Heart right ventricle (tissue), 16 donors: ENCODE data around the gene FABP3. TPM values are rescaled to one million over a fixed set of nuclear protein-coding genes. Genes with fewer than 3 reads are reported as not detected.

Experiments used
- ATAC-seq, 8 donors: fragments of 200-7000 bp; cut with Tn5 transposase; one replicate each; pipeline ENCODE4 v1.9.1; 2020; ENCODE audit warnings: mild to moderate bottlenecking in 8 of 8, moderate library complexity in 8 of 8, moderate number of reproducible peaks in 1 of 8
- DNase-seq, 2 donors: peaks; one replicate each; pipeline ENCODE4 v3.0.0-alpha.2; 2020
- H3K27ac ChIP-seq, 10 donors: fragments of 200-600 bp; sonication (generic) in 2 of 10; one replicate each; pipeline versions ENCODE4 v1.5.0 to v1.8.0; 2020 to 2022; ENCODE audit warnings: mild to moderate bottlenecking in 3 of 10
- H3K27me3 ChIP-seq, 7 donors: fragments of 200-600 bp; one replicate each; pipeline ENCODE4 v1.8.0; 2021 to 2022; ENCODE audit warnings: mild to moderate bottlenecking in 2 of 7
- H3K36me3 ChIP-seq, 9 donors: fragments of 200-600 bp; sonication (generic) in 1 of 9; one replicate each; pipeline versions ENCODE4 v1.5.0 to v1.8.0; 2020 to 2022; ENCODE audit warnings: mild to moderate bottlenecking in 2 of 9
- H3K4me1 ChIP-seq, 9 donors: fragments of 200-600 bp; sonication (generic) in 1 of 9; one replicate each; pipeline versions ENCODE4 v1.5.0 to v1.8.0; 2020 to 2022; ENCODE audit warnings: mild to moderate bottlenecking in 4 of 9
- H3K4me3 ChIP-seq, 10 donors: fragments of 200-600 bp; sonication (generic) in 2 of 10; one replicate each; pipeline versions ENCODE4 v1.5.0 to v1.8.0; 2020 to 2022; ENCODE audit warnings: mild to moderate bottlenecking in 7 of 10, moderate library complexity in 2 of 10
- H3K9me3 ChIP-seq, 11 donors: fragments of 200-600 bp in 10 of 11; sonication (generic) in 2 of 11; one replicate each; pipeline versions ENCODE4 v1.5.0 to v1.8.0; 2013 to 2022; ENCODE audit warnings: mild to moderate bottlenecking in 2 of 11, control low read depth in 1 of 11, moderate library complexity in 1 of 11
- CTCF ChIP-seq, 9 donors: fragments of 200-600 bp; sonication (generic) in 2 of 9; IDR thresholded peaks; one replicate each; pipeline versions ENCODE4 v1.5.0 to v1.8.0; 2021 to 2022; ENCODE audit warnings: antibody characterized with exemption in 9 of 9, mild to moderate bottlenecking in 5 of 9, moderate library complexity in 1 of 9
- WGBS, 2 donors: extraction: QIAGEN DNeasy Blood & Tissue Kit; methylation state at CpG; one replicate each; pipeline ENCODE4 v1.1.7; 2013; ENCODE audit warnings: inconsistent platforms in 1 of 2; 5-methylcytosine and 5-hydroxymethylcytosine counted together
- intact Hi-C, 10 donors: fragments of 100-400 bp; cut with DNase I; formaldehyde crosslinking; loops; one replicate each; pipeline versions ENCODE4 v1.11.1 to v1.14.2; 2022
- polyA plus RNA-seq, 2 donors: library from polyadenylated mRNA; stranded (reverse); fragments of 200-250 nt; gene quantifications; one replicate each; pipeline ENCODE4 v1.2.3, GENCODE V29; 2013
- total RNA-seq, 10 donors: library from RNA; stranded (reverse); fragmentation: NEBNext Ultra II Directional in 3 of 10; extraction: Animal tissue kit (Norgen Biotek cat#: 25700) in 3 of 10; gene quantifications; one replicate each; pipeline versions ENCODE4 v1.2.1 to v1.2.4, GENCODE V29; 2021 to 2023
- donor health status: Arrhythmogenic right ventricular cardiomyopathy.
- donor health status: ischemic (EF 13 %, LVEDD 7.1; RV severe dilation, severe dysfunction).
- donor health status: healthy with polysubstance abuse.
- donor health status: DM: no; HTN: yes; CAD: no.
- donor health status: DM: no; HTN: no; CAD: no.
- donor health status: ischemic (EF 25% LVEDD 6.9; RV normal size, moderate dysfunction).
- donor health status: ischemic (EF 25% LVEDD 5.7; RV mildly dilated, moderate dysfunction).
- donor health status: healthy.
- donor health status: DM: yes; HTN: yes; CAD: no.
- donor health status: Ischemic cardiomyopathy.
- donor health status: ischemic (EF 35%, LVEDD 5.7; RV mildly dilated, moderate dysfunction).
- donor health status: nonischemic (EF 11% LVEDD 7.7; RV severe dilation, severe dysfunction).
- donor health status: DM: yes; HTN: yes; CAD: no.
- donor health status: PGD.
- donor health status: ischemic (EF 29% LVEDD 5.4; RV normal size, mild dysfunction).
- donor health status: nonischemic (EF 23%, LVEDD 6.1; RV moderate dilation, normal function).

Gene FABP3
- total and polyA plus RNA-seq, 12 donors: 2,977 to 6,968 (median 5,058) TPM

DNA sequence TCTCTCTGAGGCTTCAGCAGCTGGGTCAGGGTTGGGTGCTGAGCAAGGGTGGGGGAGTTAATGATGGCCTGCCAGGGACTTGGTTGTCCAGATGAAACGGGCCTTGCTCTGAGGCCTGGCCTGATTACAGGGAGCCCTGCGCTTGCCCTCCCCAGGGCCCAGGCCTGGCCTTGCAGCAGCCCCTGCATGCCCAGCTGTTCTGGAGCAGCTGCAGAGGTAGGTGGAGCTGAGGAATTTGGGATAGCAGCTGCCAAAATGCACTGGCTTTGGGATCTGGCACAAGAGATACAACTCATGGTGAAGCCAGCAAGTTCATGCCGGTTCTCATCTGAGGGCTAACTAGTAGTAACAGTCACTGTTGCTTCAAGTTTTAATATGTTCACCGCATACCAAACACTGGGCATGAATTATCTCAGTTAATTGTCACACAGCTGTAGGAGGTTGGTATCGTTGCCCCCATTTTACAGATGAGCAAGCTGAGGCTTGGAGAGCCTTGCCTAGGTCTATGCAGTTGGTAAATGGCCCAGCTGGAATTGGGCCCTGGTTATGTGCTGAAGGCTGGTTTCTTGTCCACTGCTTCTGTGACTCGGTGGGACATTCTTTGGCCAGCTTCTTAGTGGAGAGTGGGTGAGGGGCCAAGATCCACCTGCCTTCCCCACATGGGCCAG lies 32.8 kb upstream of the FABP3 start:
- Histone ChIP-seq H3K27ac (no peak overlapping the region), H3K4me1 (peaks cover 0 to 2% (median 0%) of the 10 kb centered on the region in 9 donors), H3K4me3 (no peak overlapping the region), H3K27me3 (peaks cover 0 to 9% (median 0%) of the 10 kb centered on the region in 7 donors), H3K36me3 (no peaks in the 10 kb centered on the region), H3K9me3 (no peaks in the 10 kb centered on the region)
- ATAC-seq (no peak), DNase-seq (no peak)
- no peak for TF ChIP-seq CTCF (IDR thresholded peaks at IDR 0.05)
- intact Hi-C loops: no loop called here
- 89 to 92% methylated on average over 6 of the region's 6 CpGs for WGBS, 2 donors

GRCh38 chr1:31401241-31401640 lies 28.4 kb upstream of the FABP3 start:
- H3K4me3 ChIP-seq: no peak overlapping the region
- peaks cover 0 to 15% (median 0%) of the 10 kb centered on the region in 9 donors for H3K4me1 ChIP-seq
- H3K36me3 ChIP-seq: no peaks in the 10 kb centered on the region
- no peaks in the 10 kb centered on the region for H3K9me3 ChIP-seq
- H3K27ac ChIP-seq: no peak overlapping the region
- ATAC-seq: no peak
- no peak for TF ChIP-seq CTCF (IDR thresholded peaks at IDR 0.05)
- intact Hi-C loops: no loop called here
- H3K27me3 ChIP-seq: no peaks in the 10 kb centered on the region
- DNase-seq: no peak
- 44 to 57% methylated on average over 2 of the region's 2 CpGs for WGBS, 2 donors

DNA sequence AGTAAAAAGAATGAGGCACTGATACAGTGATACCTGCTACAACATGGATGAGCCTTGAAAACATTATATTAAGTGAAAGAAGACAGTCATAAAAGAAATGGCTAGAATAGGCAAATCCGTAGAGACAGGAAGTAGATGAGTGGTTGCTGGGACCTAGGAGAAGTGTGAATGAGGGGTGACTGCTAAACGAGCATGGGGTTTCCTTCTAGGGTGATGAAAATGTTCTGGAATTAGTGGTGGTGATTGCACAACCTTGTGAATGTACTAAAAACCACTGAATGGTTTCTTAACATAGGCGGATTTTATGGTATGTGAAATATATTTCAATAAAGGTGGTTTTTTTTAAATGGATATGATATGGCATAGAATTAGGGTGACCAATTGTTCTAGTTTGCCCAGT lies 27.5 kb upstream of the FABP3 start:
- no peaks in the 10 kb centered on the region for H3K36me3 ChIP-seq
- no peak overlapping the region for H3K4me3 ChIP-seq
- ATAC-seq (no peak), DNase-seq (no peak)
- 50% methylated on average over 3 of the region's 3 CpGs for WGBS, 2 donors
- intact Hi-C loops: no loop called here
- H3K4me1 ChIP-seq: peaks cover 0 to 15% (median 0%) of the 10 kb centered on the region in 9 donors
- no peak overlapping the region for H3K27ac ChIP-seq
- H3K9me3 ChIP-seq: no peaks in the 10 kb centered on the region
- TF ChIP-seq CTCF (IDR thresholded peaks at IDR 0.05): no peak
- H3K27me3 ChIP-seq: no peaks in the 10 kb centered on the region

DNA sequence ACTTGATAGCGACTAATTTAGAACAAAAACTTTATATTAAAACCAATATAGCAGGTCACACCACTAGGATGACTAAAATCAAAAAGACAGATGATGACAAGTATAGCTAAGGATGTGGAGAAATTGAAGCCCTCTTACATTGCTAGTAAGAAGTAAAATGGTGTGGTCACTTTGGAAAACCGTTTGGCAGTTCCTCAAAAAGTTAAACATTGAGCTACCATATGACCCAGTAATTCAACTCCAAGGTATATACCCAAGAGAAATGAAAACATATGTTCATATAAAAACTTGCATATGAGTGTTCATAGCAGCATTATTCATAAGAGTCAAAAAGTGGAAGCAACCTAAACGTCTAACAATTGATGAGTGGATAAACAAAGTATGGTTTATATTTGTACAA lies 27.1 kb upstream of the FABP3 start:
- TF ChIP-seq CTCF (IDR thresholded peaks at IDR 0.05): no peak
- intact Hi-C loops: loop anchor here in 4 of 10 donors (5.0 to 10.0 kb wide), 2 partner anchors 145 to 147 kb away; no protein-coding TSS in a partner anchor
- peaks cover 0 to 17% (median under 1%) of the 10 kb centered on the region in 9 donors for H3K4me1 ChIP-seq

More for the DNA sequence above, 27.1 kb upstream of the FABP3 start:
- Histone ChIP-seq H3K36me3 (no peaks in the 10 kb centered on the region), H3K27me3 (no peaks in the 10 kb centered on the region), H3K27ac (no peak overlapping the region), H3K9me3 (no peaks in the 10 kb centered on the region), H3K4me3 (no peak overlapping the region)
- WGBS, 2 donors: 67 to 79% methylated on average over 3 of the region's 3 CpGs
- no peak for ATAC-seq
- DNase-seq: no peak
